Effector memory CD4-positive, alpha-beta T cell (primary cell): ENCODE measurements around the gene TMEM14A.

Source experiments
- DNase-seq, 3 donors: peaks; one replicate each; pipeline ENCODE4 v3.0.0-alpha.2; 2020
- H3K27ac ChIP-seq: 2 replicates; pipeline ENCODE4 v1.7.0; 2013; ENCODE audit warnings: mild to moderate bottlenecking, low read length, moderate library complexity; ENCODE audit not compliant: insufficient read depth, poor library complexity, severe bottlenecking
- H3K27me3 ChIP-seq: replicated peaks from 2 replicates; pipeline ENCODE4 v1.7.0; 2013; ENCODE audit warnings: mild to moderate bottlenecking, low read length; ENCODE audit not compliant: insufficient read depth, control insufficient read depth, poor library complexity, severe bottlenecking
- H3K36me3 ChIP-seq: 2 replicates; pipeline ENCODE4 v1.7.0; 2013; ENCODE audit warnings: mild to moderate bottlenecking, low read length, moderate library complexity; ENCODE audit not compliant: control insufficient read depth, insufficient read depth
- H3K4me1 ChIP-seq: 2 replicates; pipeline ENCODE4 v1.7.0; 2013; ENCODE audit warnings: low read length, mild to moderate bottlenecking; ENCODE audit not compliant: control insufficient read depth, insufficient read depth, poor library complexity, severe bottlenecking
- H3K4me3 ChIP-seq: 2 replicates; pipeline ENCODE4 v1.7.0; 2013; ENCODE audit warnings: low read length, low read depth, mild to moderate bottlenecking; ENCODE audit not compliant: insufficient read depth, poor library complexity, severe bottlenecking
- H3K9me3 ChIP-seq: 2 replicates; pipeline ENCODE4 v1.7.0; 2013; ENCODE audit warnings: mild to moderate bottlenecking, low read length, moderate library complexity; ENCODE audit not compliant: control insufficient read depth

TMEM14A gene

DNA sequence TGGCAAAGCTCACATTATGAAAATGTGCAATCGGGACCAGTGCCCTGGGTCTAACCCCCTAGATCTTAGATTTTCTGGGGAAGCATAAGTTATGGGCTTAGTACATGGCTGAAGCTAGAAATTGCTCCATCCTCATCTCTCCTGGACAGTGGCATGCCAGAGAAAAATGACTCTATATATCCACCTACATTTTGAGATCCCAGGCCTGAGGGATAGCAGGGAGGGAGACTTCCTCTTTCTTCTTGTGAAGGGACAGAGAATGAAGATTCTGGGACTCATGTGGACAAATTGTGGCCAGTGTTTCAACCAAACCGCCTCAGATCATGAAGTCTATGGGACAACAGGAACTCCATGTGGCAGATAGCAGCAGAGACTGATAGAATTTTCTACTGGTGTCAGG, 57.0 kb downstream of the TMEM14A start:
- Histone ChIP-seq H3K27ac (no peak overlapping the region), H3K27me3 (no peaks in the 10 kb centered on the region), H3K4me1 (no peaks in the 10 kb centered on the region), H3K9me3 (no peaks in the 10 kb centered on the region), H3K36me3 (no peaks in the 10 kb centered on the region), H3K4me3 (no peak overlapping the region)
- no peak for DNase-seq

- H3K4me1 ChIP-seq = no peaks in the 10 kb centered on the region
- no peak overlapping the region for H3K4me3 ChIP-seq
- no peak for DNase-seq
- H3K27ac ChIP-seq = no peak overlapping the region
- H3K27me3 ChIP-seq = no peaks in the 10 kb centered on the region
- no peaks in the 10 kb centered on the region for H3K36me3 ChIP-seq
- no peaks in the 10 kb centered on the region for H3K9me3 ChIP-seq
These were observed 57.5 kb downstream of the TMEM14A start for GRCh38 chr6:52728394-52728793.

- no peaks in the 10 kb centered on the region for H3K27me3 ChIP-seq
- no peaks in the 10 kb centered on the region for H3K9me3 ChIP-seq
- no peak overlapping the region for H3K27ac ChIP-seq
- H3K36me3 ChIP-seq = no peaks in the 10 kb centered on the region
- no peaks in the 10 kb centered on the region for H3K4me1 ChIP-seq
- DNase-seq = no peak
- no peak overlapping the region for H3K4me3 ChIP-seq
These were observed 58.7 kb downstream of the TMEM14A start for GRCh38 chr6:52729576-52729975.

- Histone ChIP-seq H3K9me3 (no peaks in the 10 kb centered on the region), H3K27ac (no peak overlapping the region), H3K27me3 (no peaks in the 10 kb centered on the region), H3K4me1 (no peaks in the 10 kb centered on the region), H3K4me3 (no peak overlapping the region), H3K36me3 (no peaks in the 10 kb centered on the region)
- DNase-seq = no peak
These were observed 60.8 kb downstream of the TMEM14A start for GRCh38 chr6:52731719-52732118.

- Histone ChIP-seq H3K36me3 (no peaks in the 10 kb centered on the region), H3K9me3 (no peaks in the 10 kb centered on the region), H3K4me3 (no peak overlapping the region), H3K27ac (no peak overlapping the region), H3K27me3 (no peaks in the 10 kb centered on the region), H3K4me1 (no peaks in the 10 kb centered on the region)
- DNase-seq = no peak
These were observed 62.3 kb downstream of the TMEM14A start for GRCh38 chr6:52733172-52733571.

DNA sequence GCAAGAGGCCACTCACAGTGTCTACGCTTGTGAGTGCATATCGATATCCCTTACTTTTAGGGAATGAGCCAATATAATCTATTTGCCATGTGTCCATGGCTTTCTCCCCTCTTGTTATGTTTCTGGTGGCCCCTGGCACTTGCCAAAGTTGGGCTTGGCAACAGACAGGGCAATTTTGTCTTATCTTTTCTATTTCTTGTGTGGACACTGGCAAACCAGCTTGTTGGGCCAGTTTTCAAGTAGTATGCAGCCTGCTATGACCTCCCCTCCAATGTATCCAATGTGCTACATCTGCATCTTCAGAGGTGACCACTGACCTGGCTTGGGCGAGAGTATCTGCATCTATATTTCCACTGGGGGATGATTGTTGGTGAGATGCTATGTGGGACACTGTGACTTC, 63.2 kb downstream of the TMEM14A start:
- Histone ChIP-seq H3K27me3 (no peaks in the 10 kb centered on the region), H3K4me3 (no peak overlapping the region), H3K9me3 (no peaks in the 10 kb centered on the region), H3K4me1 (no peaks in the 10 kb centered on the region), H3K36me3 (no peaks in the 10 kb centered on the region), H3K27ac (no peak overlapping the region)
- DNase-seq = no peak

DNA sequence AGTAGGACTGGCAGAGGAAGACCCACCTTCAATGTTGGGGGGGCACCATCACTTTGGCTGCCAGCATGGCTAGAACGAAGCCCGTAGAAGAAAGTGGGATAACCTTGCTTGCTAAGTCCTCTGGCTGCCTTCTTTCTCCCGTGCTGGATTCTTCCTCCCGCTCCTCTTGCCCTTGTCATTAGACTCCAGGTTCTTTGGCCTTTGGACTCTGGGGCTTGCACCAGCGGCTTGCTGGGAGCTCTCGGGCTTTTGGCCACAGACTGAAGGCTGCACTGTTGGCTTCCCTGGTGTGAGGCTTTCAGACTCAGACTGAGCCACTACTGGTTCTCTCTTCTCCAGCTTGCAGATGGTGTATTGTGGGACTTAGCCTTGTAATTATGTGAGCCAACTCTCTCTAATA, 64.2 kb downstream of the TMEM14A start:
- Histone ChIP-seq H3K9me3 (no peaks in the 10 kb centered on the region), H3K4me1 (no peaks in the 10 kb centered on the region), H3K4me3 (no peak overlapping the region), H3K27me3 (no peaks in the 10 kb centered on the region), H3K36me3 (no peaks in the 10 kb centered on the region), H3K27ac (no peak overlapping the region)
- DNase-seq = no peak

GRCh38 chr6:52736145-52736544, 65.2 kb downstream of the TMEM14A start:
- no peaks in the 10 kb centered on the region for H3K4me1 ChIP-seq
- no peak overlapping the region for H3K27ac ChIP-seq
- DNase-seq = no peak
- no peaks in the 10 kb centered on the region for H3K27me3 ChIP-seq
- no peak overlapping the region for H3K4me3 ChIP-seq
- H3K36me3 ChIP-seq = no peaks in the 10 kb centered on the region
- no peaks in the 10 kb centered on the region for H3K9me3 ChIP-seq
